Stimulated activated CD4-positive, alpha-beta T cell treated with anti-CD3 and anti-CD28 coated beads, Interleukin-4, amount 100 ng/mL, for 1 hour (primary cell): Measurements from ENCODE around the gene ITGA11.

Experiments used
- DNase-seq: peaks from one replicate; pipeline ENCODE4 v3.0.0-alpha.2; 2020

The ITGA11 gene

DNA sequence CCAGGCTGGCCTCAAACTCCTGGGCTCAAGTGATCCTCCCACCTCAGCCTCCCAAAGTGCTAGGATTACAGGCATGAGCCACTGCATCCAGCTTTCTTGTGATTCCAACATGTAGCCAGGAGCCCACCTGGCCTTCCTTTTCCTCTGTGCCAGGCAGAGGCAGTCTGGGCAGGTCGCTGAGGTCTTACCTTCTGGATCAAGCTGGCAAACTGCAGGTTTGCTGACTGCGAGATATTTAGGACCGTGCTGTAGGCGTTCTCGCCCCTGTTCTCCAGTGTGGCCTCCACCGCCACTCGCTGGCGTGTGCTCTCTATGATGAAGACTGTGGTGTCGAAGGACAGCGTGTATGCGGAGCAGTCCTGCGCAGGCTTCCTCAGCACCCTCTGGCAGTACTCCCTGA lies 112.0 kb downstream of the ITGA11 start:
- no peak for DNase-seq

DNA sequence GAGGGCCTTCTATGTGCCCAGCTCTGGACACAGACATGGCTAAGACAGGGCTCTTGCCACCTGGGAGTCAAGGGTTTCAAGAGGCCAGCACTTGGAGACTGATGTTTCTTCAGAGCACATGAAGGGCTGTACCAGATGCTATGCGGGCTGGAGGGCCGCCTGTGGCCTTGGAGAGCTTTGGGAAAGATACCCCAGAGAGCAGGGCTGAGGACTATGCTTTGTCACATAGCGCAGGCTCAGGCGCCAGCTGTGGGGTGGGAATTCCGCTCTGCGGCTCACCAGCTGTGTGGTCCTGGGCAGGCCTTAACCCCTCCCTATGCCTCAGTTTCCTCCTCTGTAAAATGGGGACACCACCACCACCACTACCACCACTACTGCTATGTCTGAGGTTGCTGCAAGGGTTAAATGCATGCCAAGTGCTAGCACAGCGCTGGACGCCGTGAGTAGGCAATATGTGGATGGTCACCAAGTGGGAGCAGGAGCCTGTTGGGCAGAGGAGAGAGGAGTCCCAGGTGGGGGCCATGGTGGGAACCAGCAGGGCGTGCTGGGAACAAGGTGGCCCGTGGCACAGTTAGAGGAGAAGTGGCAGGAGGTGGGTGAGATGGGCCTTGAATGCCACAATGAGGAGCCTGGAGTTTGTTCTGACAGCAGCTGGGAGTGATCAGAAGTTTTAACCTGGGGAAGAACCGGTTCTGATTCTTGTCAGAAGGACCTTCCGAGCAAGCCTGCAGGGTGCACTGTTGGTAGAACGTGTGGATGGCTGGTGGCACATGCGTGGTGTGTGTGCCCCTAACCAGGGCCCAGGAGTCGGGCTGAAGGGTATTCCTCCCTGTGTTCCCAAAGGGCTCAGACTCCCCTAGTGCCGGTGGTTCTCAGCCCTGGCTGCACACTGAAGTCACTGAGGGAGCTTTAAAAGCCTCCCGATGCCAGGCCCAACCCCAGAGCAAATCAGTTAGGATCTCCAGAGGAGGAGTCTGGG lies 112.7 kb downstream of the ITGA11 start:
- no peak for DNase-seq

DNA sequence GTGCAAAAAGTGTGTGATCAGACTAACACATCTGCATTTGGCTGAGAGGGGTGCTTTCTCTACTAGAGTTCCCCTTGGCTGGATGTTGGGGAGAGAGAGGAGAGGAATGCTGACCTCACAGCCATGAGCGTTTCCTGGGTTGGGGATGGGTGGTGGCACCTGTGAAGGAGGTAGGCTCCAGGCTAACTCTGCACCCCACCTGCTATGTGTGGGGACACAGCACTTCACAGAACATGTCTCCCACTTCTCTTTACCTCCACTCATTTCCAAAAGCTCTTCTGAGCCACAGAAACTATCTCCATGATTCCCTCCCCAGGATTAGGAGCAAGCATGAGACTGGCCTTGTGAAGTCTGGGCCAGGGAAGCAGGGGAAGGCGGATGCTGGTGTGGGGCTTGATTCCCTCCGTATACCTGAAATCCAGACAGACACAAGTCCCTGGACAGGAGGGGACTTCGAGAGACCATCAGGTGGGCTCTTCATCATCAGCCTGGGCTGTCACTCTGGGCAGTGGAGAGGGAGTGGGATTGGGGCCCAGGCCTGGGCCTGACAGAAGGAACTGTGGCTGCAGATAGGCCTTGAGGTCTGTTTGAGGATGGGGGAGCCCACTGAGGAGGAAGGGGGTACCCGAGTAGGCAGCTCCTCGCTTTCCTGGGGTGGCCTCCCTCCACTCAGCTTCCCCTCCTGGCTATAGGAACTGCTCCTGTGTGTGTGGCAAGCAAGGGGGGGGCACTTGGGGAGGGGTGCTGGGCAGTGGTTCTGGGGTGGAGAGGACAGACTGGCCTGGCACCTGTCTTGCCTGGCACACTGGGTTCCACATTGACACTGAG lies 113.7 kb downstream of the ITGA11 start:
- no peak for DNase-seq

DNA sequence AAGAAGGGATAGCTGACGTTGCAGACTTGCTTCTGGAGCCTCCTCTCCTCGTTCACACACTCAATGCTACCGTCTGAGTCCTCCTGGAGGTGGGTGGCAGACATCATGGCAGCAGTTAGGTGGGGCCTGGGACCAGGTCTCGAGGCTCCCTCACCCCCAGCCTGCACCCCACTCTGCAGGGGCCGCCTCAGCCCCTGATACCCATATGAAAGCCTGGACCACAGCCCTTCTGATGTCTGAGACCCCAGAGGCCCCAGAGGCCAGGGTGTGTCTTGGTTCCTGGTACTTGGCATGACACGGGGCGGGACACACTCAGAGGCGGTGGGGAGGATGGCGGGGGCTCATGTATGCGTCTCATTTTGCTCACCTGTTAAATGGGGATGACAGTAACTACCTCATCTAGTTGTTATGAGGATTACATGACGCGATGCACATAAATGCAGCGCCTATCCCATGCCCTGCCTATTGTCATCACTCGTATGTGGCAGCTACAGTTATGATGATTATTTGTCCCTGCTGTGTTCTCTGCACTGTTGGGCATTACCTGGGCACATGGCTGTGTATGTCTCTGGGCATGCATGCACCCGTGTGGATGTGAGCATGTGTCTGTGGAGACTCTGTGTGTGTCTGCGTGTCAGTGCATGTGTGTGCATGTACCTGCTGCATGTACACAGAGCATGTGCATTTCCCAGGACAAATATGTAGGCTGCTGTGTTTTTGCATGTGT lies 114.5 kb downstream of the ITGA11 start:
- DNase-seq = no peak

DNA sequence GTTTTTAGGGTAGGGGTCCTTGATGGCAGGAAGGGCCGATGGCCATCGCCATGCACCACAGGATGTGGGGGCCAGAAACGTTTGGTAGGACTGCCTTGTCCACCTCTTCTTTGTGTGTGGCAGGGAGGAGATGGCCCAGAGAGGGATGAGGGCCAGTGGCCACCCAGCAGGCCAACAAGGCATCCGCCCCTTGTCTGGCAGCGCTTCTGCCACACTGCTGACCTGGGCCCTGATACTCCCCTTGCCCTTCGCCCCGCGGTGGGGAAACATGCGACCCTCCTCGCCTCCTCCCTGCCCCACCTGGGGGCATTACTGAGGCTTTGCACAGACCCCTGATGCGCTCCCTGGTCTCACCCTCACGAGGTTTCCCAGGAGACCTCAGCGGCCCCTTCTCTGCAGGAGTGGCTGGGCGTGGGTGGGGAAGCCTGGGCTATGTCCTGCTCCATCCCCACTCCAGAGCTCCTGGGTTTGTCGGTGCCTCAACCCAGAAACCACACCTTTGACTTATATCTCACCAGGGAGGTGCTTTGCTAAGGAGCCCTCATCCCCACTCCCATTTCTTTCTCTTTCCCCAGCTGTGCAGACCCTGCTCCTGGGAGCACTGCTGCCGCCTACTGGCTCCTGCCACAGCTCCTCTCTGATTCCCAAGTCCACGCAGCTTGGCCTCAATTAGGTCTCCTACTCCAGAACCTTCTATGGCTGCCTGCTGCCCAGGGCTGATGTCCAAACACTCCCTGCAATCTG lies 115.7 kb downstream of the ITGA11 start:
- DNase-seq = no peak

DNA sequence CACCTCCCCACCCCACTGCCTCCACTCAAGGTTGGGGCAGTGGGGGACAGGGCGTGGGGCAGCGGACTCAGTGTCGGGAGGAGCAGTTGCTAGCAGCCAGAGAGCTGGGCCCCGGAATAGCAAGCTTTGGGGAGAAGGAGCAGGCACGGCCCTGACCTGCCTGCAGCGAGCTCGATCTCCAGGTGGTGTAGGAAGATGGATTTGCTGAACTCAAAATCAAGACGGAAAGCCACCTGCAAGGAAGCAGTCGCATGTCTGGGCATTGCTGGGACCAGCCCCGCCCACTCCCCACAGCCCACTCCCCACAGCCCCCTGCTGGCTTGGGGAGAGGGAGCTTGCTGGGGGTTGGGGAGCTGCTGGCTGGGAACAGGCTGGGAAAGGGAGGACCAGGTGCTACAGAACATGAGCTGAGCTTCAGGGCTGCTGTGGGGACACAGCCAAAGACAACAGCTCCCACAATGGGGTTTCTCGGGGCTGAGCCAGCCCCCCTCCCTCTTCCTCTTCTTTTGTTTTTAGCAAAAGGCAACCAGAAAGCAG lies 116.4 kb downstream of the ITGA11 start:
- DNase-seq = no peak

DNA sequence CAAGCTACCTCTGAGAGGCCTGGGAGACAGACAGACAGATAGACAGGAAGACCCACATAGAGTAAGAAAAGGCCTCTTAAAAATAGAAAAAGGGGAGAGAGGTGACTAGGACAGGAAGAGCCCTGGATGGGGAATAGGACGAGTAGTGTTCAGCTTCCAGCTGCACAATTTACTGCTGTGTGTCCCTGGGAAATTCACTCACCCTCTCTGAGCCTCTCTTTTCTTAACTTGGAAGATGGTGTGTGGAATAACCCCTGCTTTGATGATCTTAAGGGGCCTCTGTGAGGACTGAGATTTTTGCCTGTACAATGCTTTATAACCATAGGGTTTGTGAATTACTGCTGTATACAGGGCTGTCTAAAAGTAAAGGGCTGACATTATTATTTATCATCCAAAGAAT lies 116.9 kb downstream of the ITGA11 start:
- no peak for DNase-seq

DNA sequence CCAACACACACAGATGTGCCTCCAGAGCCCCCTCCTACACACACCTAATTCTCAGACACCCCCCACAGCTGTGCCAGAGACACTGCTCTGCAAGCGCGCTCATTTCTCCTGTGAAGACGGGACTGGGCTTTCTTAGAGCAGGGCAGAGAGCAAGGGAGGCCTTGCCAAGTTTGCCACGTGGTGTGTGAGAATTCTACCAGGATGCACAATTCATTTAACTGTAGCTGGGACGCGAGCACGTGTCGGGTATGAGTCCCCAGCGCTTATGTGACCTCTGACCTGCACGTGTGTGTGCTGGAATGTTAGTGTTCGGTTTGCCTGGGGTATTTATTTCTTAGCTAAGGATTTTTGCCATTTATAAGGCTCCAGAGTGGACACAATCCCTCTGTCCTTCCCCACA lies 117.4 kb downstream of the ITGA11 start:
- no peak for DNase-seq

DNA sequence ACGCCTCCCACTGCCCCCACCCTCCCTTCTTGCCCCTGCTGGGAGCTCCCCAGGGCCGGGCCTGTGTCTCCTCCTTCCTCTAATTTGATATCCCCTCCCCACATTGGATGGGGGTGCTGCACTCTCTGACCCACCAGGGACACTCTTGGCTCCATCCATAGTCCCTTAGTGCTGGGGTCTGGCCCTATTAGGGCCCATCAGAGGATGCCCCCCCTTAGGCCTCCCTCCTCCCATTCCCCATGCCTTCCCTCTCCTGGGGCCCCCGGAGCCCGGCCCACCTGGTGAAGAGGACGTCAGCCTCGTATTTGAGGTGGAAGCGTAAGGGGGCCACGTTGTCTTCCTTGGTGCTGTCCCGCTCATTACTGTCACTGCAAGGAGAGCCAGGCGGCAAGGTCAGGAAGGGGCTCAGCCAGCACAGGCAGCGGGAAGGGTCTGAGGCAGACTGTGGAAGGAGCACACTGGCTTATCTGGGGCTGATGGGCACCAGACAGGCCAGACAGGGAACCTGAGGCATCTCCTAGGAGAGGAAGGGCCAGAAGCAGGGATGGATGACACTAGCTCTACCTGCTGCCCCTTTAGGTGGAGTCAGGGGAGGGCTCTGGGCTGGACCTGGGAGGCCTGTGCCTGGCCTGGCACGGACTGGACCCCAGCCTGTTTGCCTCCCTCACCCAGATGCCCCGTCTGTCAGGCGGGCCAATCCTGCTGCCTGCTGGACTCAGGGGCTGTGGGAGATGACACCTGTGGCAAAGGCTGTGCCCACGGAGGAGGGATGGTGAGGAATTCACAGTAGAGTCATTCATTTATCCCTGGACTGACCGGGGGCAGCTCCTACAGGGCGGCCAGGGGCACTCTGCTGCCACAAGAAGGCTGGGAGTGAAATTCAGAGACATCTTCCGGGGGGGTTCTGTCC lies 118.2 kb downstream of the ITGA11 start:
- no peak for DNase-seq

DNA sequence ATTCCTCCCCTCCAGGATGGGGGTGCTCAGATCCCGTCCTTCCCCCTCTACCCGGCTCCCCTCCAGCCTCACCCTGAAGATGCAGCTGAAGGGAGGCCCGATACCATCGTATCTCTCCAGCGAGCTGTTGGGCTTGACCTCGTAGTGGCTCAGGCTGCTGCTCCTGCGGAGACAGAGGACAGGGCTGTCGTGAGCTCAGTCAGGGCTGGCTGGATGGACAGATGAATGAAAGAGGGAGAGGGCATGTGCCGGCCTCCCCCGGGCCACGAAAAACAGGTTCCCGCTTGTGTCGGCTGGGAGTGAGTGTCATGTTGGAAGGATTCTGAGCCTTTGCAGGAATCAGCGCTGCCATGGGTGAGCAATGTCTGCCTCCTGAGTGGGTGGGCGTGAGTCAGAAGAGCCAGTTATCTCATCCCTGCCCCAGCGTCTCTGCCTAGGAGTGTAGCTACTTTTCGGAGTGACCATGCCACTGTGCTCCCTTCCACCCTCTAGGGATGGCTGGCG lies 119.2 kb downstream of the ITGA11 start:
- no peak for DNase-seq

DNA sequence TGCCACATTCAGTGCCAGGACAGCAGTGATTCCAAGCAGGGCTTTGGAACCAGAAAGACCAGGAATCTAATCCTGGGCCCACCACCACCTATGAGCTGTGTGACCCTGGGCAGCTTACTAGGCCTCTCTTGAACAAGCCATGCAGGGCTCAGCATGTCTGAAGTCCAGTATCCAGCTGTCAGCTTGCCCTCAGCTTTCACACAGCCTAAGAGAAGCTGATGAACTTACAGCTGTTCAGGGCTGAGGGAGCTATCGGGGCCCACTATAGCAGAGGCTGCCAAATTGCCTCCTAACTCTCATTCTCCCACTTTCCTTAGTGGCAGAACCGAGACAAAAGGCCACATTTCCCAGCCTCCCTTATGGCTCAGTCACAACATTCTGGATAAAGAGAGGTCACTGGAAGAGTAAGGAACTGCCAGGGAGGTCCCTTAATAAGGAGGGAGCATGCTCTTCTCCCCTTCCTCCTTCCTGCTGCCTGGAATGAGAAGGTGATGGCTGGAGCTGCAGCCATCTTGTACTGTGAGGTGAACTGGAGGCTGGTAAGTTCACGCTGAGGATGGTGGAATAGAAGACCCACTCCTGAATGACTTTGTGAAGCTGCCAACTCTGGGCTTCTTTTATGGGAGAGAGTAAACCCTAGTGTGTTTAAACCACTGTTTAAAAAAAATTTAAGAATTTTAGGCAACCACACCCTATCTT lies 120.0 kb downstream of the ITGA11 start:
- DNase-seq = no peak

DNA sequence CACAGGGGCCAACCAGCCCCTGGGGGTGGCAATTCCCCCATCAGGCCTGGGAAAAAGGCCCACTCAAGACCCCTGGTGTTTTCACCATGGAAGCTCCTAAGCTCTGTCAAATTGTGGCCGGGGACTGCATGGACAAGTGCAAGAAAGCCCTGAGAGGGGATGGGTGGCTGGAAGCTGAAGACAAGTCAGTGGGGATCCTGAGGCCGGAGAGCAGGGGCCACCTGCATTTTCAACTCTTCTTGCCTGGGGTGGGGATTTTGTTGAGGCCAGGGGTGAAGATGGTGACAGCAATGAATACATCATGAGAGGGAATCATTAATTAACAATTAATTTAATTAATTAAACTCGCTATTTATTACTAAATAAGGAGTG lies 120.5 kb downstream of the ITGA11 start:
- no peak for DNase-seq

DNA sequence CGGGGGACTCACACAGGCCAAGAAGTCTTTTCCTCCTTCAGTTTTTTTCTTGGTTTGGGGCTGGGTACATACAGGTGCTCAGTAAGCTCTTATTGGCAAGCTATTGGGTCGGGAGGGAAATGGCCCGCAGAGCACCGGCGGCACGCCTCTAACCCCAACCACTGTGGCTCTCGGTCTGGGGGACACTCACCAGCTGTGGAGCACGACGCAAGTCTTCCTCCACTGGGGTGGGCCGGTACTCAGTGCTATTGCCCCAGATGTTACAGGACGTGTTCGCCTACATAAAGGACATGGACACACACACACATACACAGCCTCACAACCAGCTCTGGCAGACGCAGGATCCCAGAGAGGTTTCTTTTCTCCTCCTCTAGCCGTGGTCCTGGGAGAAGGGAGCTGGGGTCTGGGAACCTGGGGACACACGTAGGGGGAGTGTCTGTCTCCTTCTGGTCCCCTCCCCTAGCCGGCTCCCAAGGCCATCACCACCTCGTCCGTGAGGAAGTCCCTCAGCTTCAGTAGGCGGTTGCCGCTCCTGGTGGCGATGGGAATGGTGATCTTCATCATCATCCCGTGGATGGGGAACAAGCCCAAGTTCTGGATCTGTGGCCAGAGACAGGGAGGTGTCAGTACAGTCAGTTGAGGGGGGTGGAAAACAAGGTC lies 121.0 kb downstream of the ITGA11 start:
- no peak for DNase-seq

DNA sequence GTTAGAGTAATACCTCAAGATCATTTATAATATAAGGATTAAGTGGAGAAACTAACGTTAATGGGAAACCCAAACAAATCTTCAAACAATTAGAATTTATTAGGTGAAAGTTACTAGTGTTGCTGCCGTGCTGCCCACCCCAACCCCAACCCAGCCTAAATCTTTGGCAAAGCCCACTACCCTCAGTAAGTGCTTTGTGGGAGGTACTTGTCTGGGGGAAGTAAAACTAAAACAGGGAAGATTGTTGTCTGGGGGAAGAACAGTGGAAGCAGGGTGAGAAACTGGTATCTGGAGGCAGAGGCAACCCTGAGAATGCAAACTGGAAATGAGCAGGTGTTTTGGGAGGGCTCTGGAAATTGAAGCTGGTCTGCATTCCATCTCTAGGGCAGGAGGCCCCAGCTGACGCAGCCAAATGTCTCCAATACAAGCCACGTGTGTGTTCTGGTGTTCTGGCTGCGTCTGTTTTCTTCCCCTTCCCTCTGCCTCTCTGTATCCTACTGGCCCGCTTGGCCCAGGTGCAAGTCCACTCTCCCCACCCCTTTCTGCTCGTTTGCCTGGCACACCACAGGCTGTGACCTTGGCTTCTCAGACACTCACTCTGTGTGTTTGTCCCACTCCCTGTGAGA lies 121.7 kb downstream of the ITGA11 start:
- no peak for DNase-seq

DNA sequence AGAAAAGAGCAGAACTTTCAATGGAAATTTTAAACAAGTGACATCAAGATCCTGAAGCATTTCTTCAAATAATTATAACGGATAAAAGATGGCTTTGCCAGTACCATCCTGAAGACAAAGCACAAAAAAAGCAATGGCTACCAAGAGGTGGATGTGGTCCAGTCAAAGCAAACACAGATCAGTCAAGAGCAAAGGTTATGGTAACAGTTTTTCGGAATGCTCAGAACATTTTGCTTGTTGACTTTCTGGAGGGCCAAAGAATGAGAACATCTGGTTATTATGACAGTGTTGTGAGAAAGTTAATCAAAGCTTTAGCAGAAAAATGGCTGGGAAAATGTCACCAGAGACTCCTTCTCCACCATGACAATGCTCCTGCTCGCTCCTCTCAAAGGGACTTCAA lies 122.9 kb downstream of the ITGA11 start:
- DNase-seq = no peak

DNA sequence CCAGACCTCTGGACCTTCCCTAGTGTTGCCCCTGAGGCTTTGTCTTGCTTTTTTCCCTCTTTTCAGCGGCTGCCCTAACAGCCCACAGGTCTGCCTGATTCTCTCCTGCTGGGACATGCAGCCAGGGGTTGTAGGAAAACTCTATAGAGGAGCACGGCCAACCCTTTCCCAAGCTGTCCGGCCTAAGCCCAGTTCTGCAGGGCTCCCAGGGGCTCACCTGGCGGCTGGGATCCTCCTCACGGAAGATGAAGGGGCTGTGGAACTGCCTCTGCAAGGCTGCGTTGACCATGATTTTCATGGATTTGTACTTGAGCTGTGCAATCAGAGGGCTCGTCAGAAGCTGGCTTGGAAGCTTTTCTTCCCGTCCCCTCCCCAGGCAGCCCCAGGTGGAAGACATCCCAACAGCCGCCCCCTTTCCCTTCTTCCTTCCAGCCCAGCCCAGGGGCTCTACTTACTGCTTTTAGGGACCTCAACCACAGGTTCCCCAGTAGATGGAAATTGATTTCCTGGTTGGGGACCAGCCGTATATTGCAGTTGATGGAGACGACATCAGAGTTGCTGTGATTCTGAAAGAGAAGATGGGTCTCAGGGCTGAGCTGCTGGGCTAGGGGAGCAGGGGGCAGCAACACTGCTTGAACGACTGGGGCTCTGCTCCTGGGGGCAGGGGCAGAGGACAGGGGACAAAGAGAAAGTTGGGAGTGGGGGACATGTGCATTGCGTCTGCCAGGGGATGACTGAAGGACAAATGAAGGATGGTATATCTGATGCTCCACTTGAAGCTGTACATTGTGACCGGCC lies 124.6 kb downstream of the ITGA11 start:
- DNase-seq = no peak

DNA sequence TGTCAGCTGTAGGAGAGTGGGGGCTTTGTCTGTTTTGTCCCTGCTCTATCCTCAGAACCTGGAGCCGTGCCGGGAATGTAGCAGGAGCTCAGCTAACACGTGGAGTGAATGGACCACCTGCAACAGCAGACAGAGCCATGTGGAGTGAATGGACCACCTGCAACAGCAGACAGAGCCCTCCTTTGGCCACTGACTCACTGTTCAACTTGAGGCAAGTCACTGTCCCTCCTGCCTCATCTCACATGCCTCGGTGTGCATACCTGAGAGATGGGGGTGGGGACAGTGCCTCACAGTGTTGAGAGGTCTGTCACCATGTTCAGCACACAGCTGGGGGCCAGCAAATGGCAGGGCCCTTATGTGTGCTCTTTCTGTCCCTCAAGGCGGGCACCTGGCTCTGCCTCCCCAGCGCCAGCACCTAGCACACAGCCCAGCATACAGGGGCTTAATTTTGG lies 126.5 kb downstream of the ITGA11 start:
- no peak for DNase-seq
